Spinal cord (tissue), 10 donors: ENCODE results near the gene MRGPRD. TPM values are rescaled to one million over a fixed set of nuclear protein-coding genes. Genes with fewer than 3 reads are reported as not detected.
A peak's percentile ranks its signal among the peaks of the same experiment; 100 is the strongest.

Source experiments
- DNase-seq, 6 donors: peaks; one replicate each; pipeline versions ENCODE4 v3.0.0 to v3.0.0-alpha.2; 2013 to 2015; ENCODE audit warnings: low spot score in 6 of 6, low read depth in 4 of 6
- H3K27ac ChIP-seq: one replicate; pipeline ENCODE4 v1.5.1; 2013; ENCODE audit warnings: low read depth, low read length, control low read depth
- H3K27me3 ChIP-seq: one replicate; pipeline ENCODE4 v1.6.1; 2013; ENCODE audit warnings: low read length; ENCODE audit not compliant: control insufficient read depth, insufficient read depth
- H3K36me3 ChIP-seq: one replicate; pipeline ENCODE4 v1.6.1; 2013; ENCODE audit warnings: low read length; ENCODE audit not compliant: control insufficient read depth, insufficient read depth
- H3K4me1 ChIP-seq: one replicate; pipeline ENCODE4 v1.6.1; 2013; ENCODE audit warnings: low read length; ENCODE audit not compliant: control insufficient read depth, insufficient read depth
- H3K4me3 ChIP-seq: one replicate; pipeline ENCODE4 v1.5.1; 2013; ENCODE audit warnings: low read depth, low read length, control low read depth
- H3K9me3 ChIP-seq: one replicate; pipeline ENCODE4 v1.6.1; 2013; ENCODE audit warnings: low read length; ENCODE audit not compliant: control insufficient read depth, insufficient read depth
- WGBS: methylation state at CpG from one replicate; pipeline ENCODE4 v1.1.5; 2013; ENCODE audit warnings: missing lambda C conversion rate; ENCODE audit not compliant: insufficient coverage; 5-methylcytosine and 5-hydroxymethylcytosine counted together
- polyA plus RNA-seq, 2 donors: library from polyadenylated mRNA; unstranded; fragments of 120-200 nt; gene quantifications; one replicate each; pipeline ENCODE4 v1.2.1, GENCODE V29; 2013; ENCODE audit not compliant: insufficient read length in 2 of 2
- total RNA-seq, 2 donors: library from RNA; depleted of rRNA in 1 of 2; stranded (reverse); fragments of 120-200 nt in 1 of 2; fragments of >200 nt in 1 of 2; gene quantifications; one replicate each; pipeline versions ENCODE4 v1.2.3 to v1.2.4, GENCODE V29; 2013 to 2014
- donor health status: healthy.

Gene MRGPRD
- total and polyA plus RNA-seq, 4 donors: 0.89 TPM; not detected in 3

DNA sequence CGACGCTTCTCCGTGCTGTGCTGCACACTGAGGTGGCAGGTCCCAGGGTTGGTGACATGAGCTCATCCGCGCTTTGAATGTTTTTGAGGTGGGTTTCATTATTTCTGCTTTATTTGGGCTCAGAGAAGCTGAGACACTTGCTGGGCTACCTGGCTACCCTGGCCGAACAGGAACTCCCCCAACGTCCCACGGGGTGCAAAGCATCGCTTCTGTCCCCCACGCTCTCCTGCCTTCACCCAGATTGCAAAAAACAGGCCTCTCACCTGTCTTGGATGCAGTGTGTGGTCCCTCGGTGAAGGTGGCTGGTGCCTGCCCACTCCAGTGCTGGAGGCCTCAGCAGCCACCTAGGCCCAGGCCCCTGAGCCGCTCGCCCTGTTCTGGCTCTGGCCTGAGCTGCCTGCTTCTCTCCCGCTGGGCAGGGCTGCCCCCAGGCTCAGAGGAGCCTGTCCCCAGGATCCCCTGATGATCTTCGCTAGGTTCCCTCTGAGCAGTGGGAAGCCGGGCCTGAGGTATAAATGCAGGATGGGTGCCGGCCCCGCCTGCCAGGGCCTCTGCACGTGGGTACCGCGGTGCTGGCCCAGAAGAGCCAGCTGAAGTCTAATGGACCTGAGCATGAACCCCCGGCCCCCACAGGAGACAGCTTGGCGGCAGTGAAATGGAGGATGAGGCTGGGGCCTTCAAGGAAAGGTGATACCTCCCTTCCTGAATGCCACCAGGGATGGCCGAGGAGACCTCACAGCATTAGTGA is 15.8 kb upstream of the MRGPRD start:
- WGBS: 96% methylated on average over 20 of the region's 24 CpGs
- Histone ChIP-seq H3K27ac (no peak overlapping the region), H3K9me3 (no peaks in the 10 kb centered on the region), H3K4me1 (peaks cover 28% of the 10 kb centered on the region), H3K27me3 (no peaks in the 10 kb centered on the region), H3K4me3 (no peak overlapping the region), H3K36me3 (no peaks in the 10 kb centered on the region)
- DNase-seq: no peak

- 80% methylated on average over 1 of the region's 6 CpGs for WGBS
- no peak for DNase-seq
- Histone ChIP-seq H3K4me1 (peaks cover 19% of the 10 kb centered on the region), H3K36me3 (no peaks in the 10 kb centered on the region), H3K4me3 (no peak overlapping the region), H3K27ac (no peak overlapping the region), H3K9me3 (no peaks in the 10 kb centered on the region), H3K27me3 (no peaks in the 10 kb centered on the region)
Observed at GRCh38 chr11:68994894-68995285, 14.1 kb upstream of the MRGPRD start.

DNA sequence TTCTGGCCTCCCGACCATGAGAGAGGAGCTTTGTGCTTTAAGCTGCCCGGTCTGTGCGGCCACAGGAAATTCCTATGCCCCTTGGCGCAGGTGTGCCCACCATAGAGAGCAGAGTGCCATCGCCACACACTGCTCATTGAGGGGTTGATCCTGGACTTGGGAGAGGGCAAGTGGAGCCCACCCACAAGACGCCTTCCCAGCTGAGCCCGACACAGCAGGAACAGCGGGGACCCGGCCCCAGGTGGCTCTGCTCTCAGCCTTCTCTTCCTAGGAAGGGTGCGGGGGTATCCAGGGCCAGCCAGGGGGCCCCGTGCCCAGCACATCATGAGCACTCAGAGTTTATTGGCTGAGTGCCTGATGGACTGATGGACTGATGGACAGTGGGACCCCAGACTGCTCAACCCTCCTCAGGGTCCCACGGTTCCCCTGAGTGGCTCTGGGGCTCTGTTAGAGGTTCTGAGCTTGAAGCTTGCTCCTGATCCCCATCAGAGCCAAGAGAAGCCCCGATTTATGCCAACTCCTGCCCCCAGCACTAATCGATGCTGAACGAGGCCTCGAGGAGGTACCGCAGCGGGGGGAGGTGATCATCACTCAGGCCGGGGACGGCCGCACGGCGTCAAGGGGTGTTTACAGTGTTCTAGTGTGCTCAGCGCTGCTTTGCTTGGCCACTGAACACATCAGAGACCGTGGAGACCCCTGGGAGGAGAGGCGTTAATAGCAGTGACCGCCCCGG is 13.5 kb upstream of the MRGPRD start:
- peaks cover 18% of the 10 kb centered on the region for H3K4me1 ChIP-seq
- H3K36me3 ChIP-seq: no peaks in the 10 kb centered on the region
- no peaks in the 10 kb centered on the region for H3K27me3 ChIP-seq
- no peaks in the 10 kb centered on the region for H3K9me3 ChIP-seq
- WGBS: 69% methylated on average over 24 of the region's 28 CpGs
- no peak overlapping the region for H3K4me3 ChIP-seq
- no peak for DNase-seq
- H3K27ac ChIP-seq: no peak overlapping the region

GRCh38 chr11:68993546-68993945 is 12.8 kb upstream of the MRGPRD start:
- 85% methylated on average over 4 of the region's 7 CpGs for WGBS
- no peak for DNase-seq
- no peak overlapping the region for H3K27ac ChIP-seq

DNA sequence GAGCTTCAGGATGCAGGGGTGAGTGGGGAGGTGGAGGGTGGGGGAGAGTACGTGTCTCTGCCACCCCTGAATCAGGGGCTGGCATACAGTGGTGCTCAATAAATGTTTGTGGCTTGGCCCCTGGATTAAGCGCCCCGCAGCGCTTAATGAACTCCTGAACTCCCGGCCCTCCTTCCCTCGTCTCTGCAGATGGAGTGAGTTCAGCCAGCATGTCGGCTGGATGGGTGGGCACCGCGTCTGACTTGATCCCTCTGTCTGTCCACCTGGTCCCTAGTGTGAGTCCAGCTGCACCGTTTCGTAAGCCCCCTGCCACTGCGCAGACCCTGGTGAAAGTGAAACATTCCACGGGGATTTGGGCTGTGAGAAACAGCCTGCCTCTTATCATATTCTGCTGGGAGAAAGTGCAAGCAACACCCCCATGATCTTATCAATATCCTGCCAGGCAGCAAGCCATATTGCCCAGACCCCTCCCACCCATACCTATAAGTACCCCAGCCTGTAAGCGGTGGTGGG is 12.0 kb upstream of the MRGPRD start:
- Histone ChIP-seq H3K4me3 (no peak overlapping the region), H3K27me3 (no peaks in the 10 kb centered on the region), H3K9me3 (no peaks in the 10 kb centered on the region), H3K27ac (no peak overlapping the region), H3K4me1 (peaks cover 5% of the 10 kb centered on the region), H3K36me3 (no peaks in the 10 kb centered on the region)
- DNase-seq: no peak
- 84% methylated on average over 14 of the region's 14 CpGs for WGBS

More at GRCh38 chr11:68993546-68993945, 12.8 kb upstream of the MRGPRD start:
- Histone ChIP-seq H3K4me3 (no peak overlapping the region), H3K36me3 (no peaks in the 10 kb centered on the region), H3K4me1 (peaks cover 10% of the 10 kb centered on the region), H3K9me3 (no peaks in the 10 kb centered on the region), H3K27me3 (no peaks in the 10 kb centered on the region)

- Histone ChIP-seq H3K9me3 (no peaks in the 10 kb centered on the region), H3K4me3 (no peak overlapping the region), H3K36me3 (no peaks in the 10 kb centered on the region), H3K27ac (no peak overlapping the region), H3K4me1 (peaks cover 5% of the 10 kb centered on the region), H3K27me3 (no peaks in the 10 kb centered on the region)
- no peak for DNase-seq
- 74% methylated on average over 8 of the region's 16 CpGs for WGBS
Observed at GRCh38 chr11:68990995-68991780, 10.4 kb upstream of the MRGPRD start.

DNA sequence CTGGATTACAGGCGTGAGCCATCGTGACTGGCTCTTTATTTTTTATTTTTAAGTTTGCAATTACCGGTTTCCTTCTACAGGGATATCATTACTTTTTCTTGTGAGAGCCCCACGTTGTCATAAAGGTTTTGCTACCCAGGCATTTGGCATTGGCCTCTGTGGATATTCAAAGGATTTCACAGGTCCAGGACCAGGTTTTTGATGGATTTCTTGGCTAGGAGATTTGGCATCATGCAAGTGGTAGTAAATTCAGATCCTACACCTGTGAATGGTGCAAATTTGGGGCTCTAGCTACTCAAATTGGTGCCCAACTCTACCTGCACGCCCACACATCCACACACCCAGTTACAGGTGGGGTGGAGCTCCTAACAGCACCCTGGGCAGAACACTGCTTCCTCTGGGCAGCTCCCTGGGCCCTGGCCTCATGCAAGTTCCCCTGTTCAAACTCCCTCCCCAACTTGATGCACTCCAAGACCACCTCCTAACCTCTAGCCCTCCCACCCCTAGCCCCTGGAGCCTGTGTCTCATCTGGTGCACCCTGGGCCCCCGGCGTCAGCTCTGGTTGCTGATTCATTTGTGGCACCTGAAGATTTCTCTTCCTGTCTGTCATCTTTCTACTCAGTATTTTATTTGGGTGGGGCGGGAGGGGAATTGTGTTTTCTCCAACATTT is 9.3 kb upstream of the MRGPRD start:
- 79% methylated on average over 7 of the region's 8 CpGs for WGBS

DNA sequence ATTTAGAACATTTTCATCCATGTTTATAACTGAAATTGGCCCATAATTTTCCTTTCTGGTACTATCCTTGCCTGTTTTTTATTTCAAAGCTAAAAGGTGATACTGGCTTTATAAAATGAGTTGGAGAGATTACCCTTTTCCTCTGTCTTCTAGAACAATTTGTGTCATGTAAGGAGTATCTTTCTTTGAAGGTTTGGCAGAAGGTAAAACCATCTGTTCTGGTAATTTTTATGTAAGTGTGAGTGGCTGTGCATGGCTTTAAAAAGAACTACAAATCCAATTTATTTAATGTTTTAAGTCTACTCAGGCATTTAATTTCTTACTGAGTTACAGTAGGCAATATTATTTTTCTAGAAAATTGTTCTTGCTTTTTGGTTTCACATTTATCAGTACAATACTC is 7.7 kb upstream of the MRGPRD start:
- no peak overlapping the region for H3K4me3 ChIP-seq
- H3K9me3 ChIP-seq: no peaks in the 10 kb centered on the region
- H3K27ac ChIP-seq: no peak overlapping the region
- DNase-seq: peak in 2 of 6 donors; percentile 33 to 68
- no peaks in the 10 kb centered on the region for H3K4me1 ChIP-seq
- H3K27me3 ChIP-seq: no peaks in the 10 kb centered on the region
- no peaks in the 10 kb centered on the region for H3K36me3 ChIP-seq

More for the DNA sequence above, 9.3 kb upstream of the MRGPRD start:
- Histone ChIP-seq H3K9me3 (no peaks in the 10 kb centered on the region), H3K4me3 (no peak overlapping the region), H3K4me1 (peaks cover 5% of the 10 kb centered on the region), H3K36me3 (no peaks in the 10 kb centered on the region), H3K27ac (no peak overlapping the region), H3K27me3 (no peaks in the 10 kb centered on the region)
- DNase-seq: no peak

- H3K9me3 ChIP-seq: peaks cover under 1% of the 10 kb centered on the region
- H3K27me3 ChIP-seq: no peaks in the 10 kb centered on the region
- H3K36me3 ChIP-seq: no peaks in the 10 kb centered on the region
- H3K4me1 ChIP-seq: no peaks in the 10 kb centered on the region
- no peak for DNase-seq
- H3K4me3 ChIP-seq: no peak overlapping the region
- H3K27ac ChIP-seq: no peak overlapping the region
Observed at GRCh38 chr11:68987211-68987610, 6.4 kb upstream of the MRGPRD start.
